Nephron (organoid): Measurements from ENCODE around the gene MED29.

Source experiments
- H3K27ac Mint-ChIP-seq, 3 experiments: 2 replicates each; pipeline ENCODE4 v1.8.0; 2020; ENCODE audit warnings: mixed read lengths in 3 of 3, mild to moderate bottlenecking in 2 of 3, moderate library complexity in 1 of 3
- H3K27me3 Mint-ChIP-seq: 2 replicates; pipeline ENCODE4 v1.8.0; 2021; ENCODE audit warnings: low read depth, mild to moderate bottlenecking, moderate library complexity, mixed read lengths
- H3K36me3 Mint-ChIP-seq: 2 replicates; pipeline ENCODE4 v1.8.0; 2020; ENCODE audit warnings: low read depth, mixed read lengths
- H3K4me1 Mint-ChIP-seq: 2 replicates; pipeline ENCODE4 v1.8.0; 2020; ENCODE audit warnings: mixed read lengths
- H3K4me3 Mint-ChIP-seq, 3 experiments: 2 replicates each; pipeline ENCODE4 v1.8.0; 2020; ENCODE audit warnings: mild to moderate bottlenecking in 3 of 3, mixed read lengths in 3 of 3, moderate library complexity in 2 of 3
- H3K9me3 Mint-ChIP-seq: 2 replicates; pipeline ENCODE4 v1.8.0; 2020; ENCODE audit warnings: mixed read lengths
- CTCF ChIP-seq, 3 experiments: fragments of 200-600 bp; sonication (generic); IDR thresholded peaks; one replicate each; pipeline ENCODE4 v1.5.0; 2021; ENCODE audit warnings: antibody characterized with exemption in 3 of 3; ENCODE audit not compliant: unreplicated experiment in 3 of 3

The MED29 gene

GRCh38 chr19:39412100-39412866 lies 21.1 kb downstream of the MED29 start, which contains the start of gene PLEKHG2:
TSS of gene PLEKHG2 (plus strand) at chr19:39412669. CDS start at chr19:39414087, 1,418 bp downstream.
- Mint-ChIP-seq H3K9me3 (no peaks in the 10 kb centered on the region), H3K4me3 (peak within 1 kb of the TSS; percentile 97 to 99 (median 97)), H3K27ac (peak within 1 kb of the TSS; percentile 93 to 98 (median 96)), H3K36me3 (peaks cover 16% of the 10 kb centered on the region), H3K4me1 (peaks cover 36% of the 10 kb centered on the region), H3K27me3 (peaks cover 5% of the 10 kb centered on the region)
- peak in 2 of 3 experiments; percentile 85 to 96 for TF ChIP-seq CTCF (IDR thresholded peaks at IDR 0.05; ENCODE audit: unreplicated experiment in 3 of 3)

- Mint-ChIP-seq H3K4me1 (peaks cover 36% of the 10 kb centered on the region), H3K27ac (peak overlapping the region; percentile 90 to 98 (median 91)), H3K4me3 (peak overlapping the region; percentile 97 to 99 (median 97)), H3K27me3 (peaks cover 5% of the 10 kb centered on the region), H3K9me3 (no peaks in the 10 kb centered on the region), H3K36me3 (peaks cover 22% of the 10 kb centered on the region)
- TF ChIP-seq CTCF (IDR thresholded peaks at IDR 0.05; ENCODE audit: unreplicated experiment in 3 of 3) = peak in 2 of 3 experiments; percentile 47 to 84
Observed at GRCh38 chr19:39412867-39413271, 21.7 kb downstream of the MED29 start.

GRCh38 chr19:39413272-39413910 lies 22.2 kb downstream of the MED29 start:
- Mint-ChIP-seq H3K4me1 (peaks cover 36% of the 10 kb centered on the region), H3K27me3 (peaks cover 5% of the 10 kb centered on the region), H3K4me3 (peak overlapping the region; percentile 97 to 99 (median 97)), H3K27ac (peak overlapping the region; percentile 93 to 98 (median 94)), H3K36me3 (peaks cover 26% of the 10 kb centered on the region), H3K9me3 (no peaks in the 10 kb centered on the region)
- TF ChIP-seq CTCF (IDR thresholded peaks at IDR 0.05; ENCODE audit: unreplicated experiment in 3 of 3) = no peak

- peaks cover 32% of the 10 kb centered on the region for H3K36me3 Mint-ChIP-seq
- peaks cover 30% of the 10 kb centered on the region for H3K4me1 Mint-ChIP-seq
- TF ChIP-seq CTCF (IDR thresholded peaks at IDR 0.05; ENCODE audit: unreplicated experiment in 3 of 3) = no peak
- H3K27me3 Mint-ChIP-seq = peaks cover 5% of the 10 kb centered on the region
- H3K27ac Mint-ChIP-seq = peak overlapping the region; percentile 93 to 98 (median 94)
- H3K4me3 Mint-ChIP-seq = peak overlapping the region; percentile 97 to 99 (median 97)
- no peaks in the 10 kb centered on the region for H3K9me3 Mint-ChIP-seq
Observed at GRCh38 chr19:39413911-39414608, 22.9 kb downstream of the MED29 start.

GRCh38 chr19:39415111-39416046 lies 24.2 kb downstream of the MED29 start:
- Mint-ChIP-seq H3K4me3 (peak overlapping the region; percentile 97 to 99 (median 97)), H3K27ac (peak overlapping the region; percentile 54 to 93 (median 59)), H3K27me3 (peaks cover 5% of the 10 kb centered on the region), H3K36me3 (peaks cover 38% of the 10 kb centered on the region), H3K9me3 (no peaks in the 10 kb centered on the region), H3K4me1 (peaks cover 29% of the 10 kb centered on the region)
- TF ChIP-seq CTCF (IDR thresholded peaks at IDR 0.05; ENCODE audit: unreplicated experiment in 3 of 3) = no peak
